Spleen (tissue), 11 donors: ENCODE measurements around the gene TNFSF11. TPM values are rescaled to one million over a fixed set of nuclear protein-coding genes. Genes with fewer than 3 reads are reported as not detected.

Experiments
- DNase-seq: peaks from one replicate; pipeline ENCODE4 v3.0.0-alpha.2; 2020
- H3K27ac ChIP-seq, 8 donors: fragments of 200-600 bp; sonication (generic) in 7 of 8; 1 replicate in 4 of 8; 2 replicates in 4 of 8; pipeline versions ENCODE4 v1.5.0 to v1.8.0; 2016 to 2021; ENCODE audit warnings: inconsistent platforms in 4 of 8, mild to moderate bottlenecking in 4 of 8, moderate library complexity in 1 of 8
- H3K27me3 ChIP-seq, 7 donors: fragments of 200-600 bp; sonication (generic) in 6 of 7; replicated peaks in 1 of 7; 1 replicate in 4 of 7; 2 replicates in 3 of 7; pipeline versions ENCODE4 v1.5.0 to v1.8.0; 2016 to 2021; ENCODE audit warnings: inconsistent platforms in 3 of 7, mild to moderate bottlenecking in 1 of 7
- H3K36me3 ChIP-seq, 6 donors: fragments of 200-600 bp; sonication (generic) in 5 of 6; 1 replicate in 4 of 6; 2 replicates in 2 of 6; pipeline versions ENCODE4 v1.5.0 to v1.8.0; 2016 to 2021; ENCODE audit warnings: inconsistent platforms in 2 of 6
- H3K4me1 ChIP-seq, 6 donors: fragments of 200-600 bp; sonication (generic) in 5 of 6; 1 replicate in 3 of 6; 2 replicates in 3 of 6; pipeline versions ENCODE4 v1.5.0 to v1.8.0; 2016 to 2021; ENCODE audit warnings: inconsistent platforms in 3 of 6
- H3K4me3 ChIP-seq, 8 donors: fragments of 200-600 bp; sonication (generic) in 7 of 8; 1 replicate in 4 of 8; 2 replicates in 4 of 8; pipeline versions ENCODE4 v1.5.0 to v1.8.0; 2016 to 2021; ENCODE audit warnings: inconsistent platforms in 4 of 8, mild to moderate bottlenecking in 4 of 8, moderate library complexity in 2 of 8
- H3K9me3 ChIP-seq, 8 donors: fragments of 200-600 bp; sonication (generic) in 7 of 8; 1 replicate in 4 of 8; 2 replicates in 4 of 8; pipeline versions ENCODE4 v1.5.0 to v1.8.0; 2016 to 2021; ENCODE audit warnings: inconsistent platforms in 4 of 8
- POLR2A ChIP-seq, 3 donors: fragments of 450-650 bp; IDR thresholded peaks; one replicate each; pipeline ENCODE4 v1.5.1; 2017; ENCODE audit warnings: antibody characterized with exemption in 3 of 3, mild to moderate bottlenecking in 1 of 3
- POLR2AphosphoS5 ChIP-seq, 3 donors: sonication (generic); formaldehyde crosslinking; IDR thresholded peaks; one replicate each; pipeline ENCODE4 v1.5.1; 2017; ENCODE audit warnings: antibody characterized with exemption in 3 of 3
- WGBS, 5 donors: extraction: QIAGEN DNeasy Blood & Tissue Kit in 3 of 5; methylation state at CpG; one replicate each; pipeline versions ENCODE4 v1.1.5 to v1.1.7; 2013 to 2018; 5-methylcytosine and 5-hydroxymethylcytosine counted together
- intact Hi-C: fragments of 100-400 bp; cut with DNase I; formaldehyde crosslinking; loops from one replicate; pipeline ENCODE4 v1.15.0; 2023; ENCODE audit warnings: low total_unique reads
- polyA plus RNA-seq, 3 donors: library from polyadenylated mRNA; stranded (reverse); fragments of 200-250 nt; gene quantifications; one replicate each; pipeline ENCODE4 v1.2.1, GENCODE V29; 2013
- total RNA-seq, 7 donors: library from RNA; depleted of rRNA in 3 of 7; stranded (reverse); fragments of >200 nt in 3 of 7; fragmentation: NEBNext Ultra II Directional in 4 of 7; extraction: Animal tissue kit (Norgen Biotek cat#: 25700) in 4 of 7; gene quantifications; one replicate each; pipeline versions ENCODE4 v1.1.0 to v1.2.1, GENCODE V29; 2016 to 2021
- TF ChIP-seq, protein P1 (sequence below), 11 experiments: fragments of 200-600 bp in 7 of 11; fragments of 450-650 bp in 4 of 11; sonication (generic) in 4 of 11; IDR thresholded peaks in 8 of 11; conservative IDR thresholded peaks in 3 of 11; 1 replicate in 7 of 11; 2 replicates in 4 of 11; pipeline versions ENCODE4 v1.4.0 to v1.8.0; 2016 to 2021; ENCODE audit warnings: antibody characterized with exemption in 11 of 11, inconsistent platforms in 4 of 11, mild to moderate bottlenecking in 1 of 11
- donor health status: healthy with polysubstance abuse.
- donor health status: DM: no; HTN: no; CAD: no; lungs with moderate emphysema.
- donor health status: DM: no; HTN: no; CAD: no.
- donor health status: Bipolar disorder and iron deficiency.
- donor health status: healthy.
- donor health status: DM: no; HTN: no; CAD: no.
- donor health status: DM: yes; HTN: yes; CAD: no.

Gene TNFSF11
- total and polyA plus RNA-seq, 10 donors, result 0.32 to 1.4 (median 0.61) TPM; not detected in 1

DNA sequence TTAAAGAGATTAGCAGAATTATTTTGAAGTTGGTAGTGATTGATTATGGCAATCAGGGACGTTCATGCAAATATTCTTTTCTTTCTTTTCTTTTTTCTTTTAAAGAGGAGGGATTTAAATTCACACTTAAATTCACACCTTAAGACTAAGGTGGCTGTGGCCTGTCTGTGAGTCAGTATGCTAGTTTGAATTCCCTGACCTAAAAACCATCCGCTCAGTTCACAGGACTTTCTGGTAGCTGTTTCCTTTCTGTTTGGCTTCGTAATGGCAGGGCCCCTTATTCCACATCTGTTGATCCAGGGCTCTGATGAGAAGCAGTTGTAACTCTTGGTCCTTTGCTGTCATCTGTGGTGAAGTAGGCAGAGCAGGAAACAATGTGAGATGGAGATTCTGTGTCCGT lies 7.5 kb downstream of the TNFSF11 start:
- Histone ChIP-seq H3K27ac (no peak overlapping the region), H3K27me3 (peaks cover 0 to 17% (median 3%) of the 10 kb centered on the region in 7 donors)

DNA sequence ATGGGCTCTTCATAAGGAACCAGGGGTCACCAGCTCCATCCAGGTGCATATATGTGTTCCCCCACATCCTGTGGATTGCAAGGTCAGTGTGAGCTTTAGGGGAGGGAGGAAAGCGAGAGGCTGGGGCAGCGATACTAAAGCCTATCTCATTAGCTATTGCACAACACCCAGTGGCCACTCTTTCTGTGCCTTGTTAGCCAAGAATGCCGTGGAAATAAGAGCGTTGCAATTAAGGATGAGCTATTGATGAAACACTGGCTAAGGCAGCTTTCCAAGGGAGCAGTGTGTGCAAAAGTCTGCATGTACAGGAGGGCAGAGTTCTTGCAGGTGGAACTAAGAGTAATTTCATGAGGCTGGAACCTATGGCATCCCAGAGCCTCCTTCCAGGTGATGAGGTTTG lies 17.6 kb downstream of the TNFSF11 start:
- no peaks in the 10 kb centered on the region for H3K36me3 ChIP-seq
- no peaks in the 10 kb centered on the region for H3K9me3 ChIP-seq
- DNase-seq, result no peak
- no peaks in the 10 kb centered on the region for H3K27me3 ChIP-seq
- TF ChIP-seq POLR2AphosphoS5 (IDR thresholded peaks at IDR 0.05) (no peak), POLR2A (IDR thresholded peaks at IDR 0.05) (no peak)
- TF ChIP-seq, protein P1, sequence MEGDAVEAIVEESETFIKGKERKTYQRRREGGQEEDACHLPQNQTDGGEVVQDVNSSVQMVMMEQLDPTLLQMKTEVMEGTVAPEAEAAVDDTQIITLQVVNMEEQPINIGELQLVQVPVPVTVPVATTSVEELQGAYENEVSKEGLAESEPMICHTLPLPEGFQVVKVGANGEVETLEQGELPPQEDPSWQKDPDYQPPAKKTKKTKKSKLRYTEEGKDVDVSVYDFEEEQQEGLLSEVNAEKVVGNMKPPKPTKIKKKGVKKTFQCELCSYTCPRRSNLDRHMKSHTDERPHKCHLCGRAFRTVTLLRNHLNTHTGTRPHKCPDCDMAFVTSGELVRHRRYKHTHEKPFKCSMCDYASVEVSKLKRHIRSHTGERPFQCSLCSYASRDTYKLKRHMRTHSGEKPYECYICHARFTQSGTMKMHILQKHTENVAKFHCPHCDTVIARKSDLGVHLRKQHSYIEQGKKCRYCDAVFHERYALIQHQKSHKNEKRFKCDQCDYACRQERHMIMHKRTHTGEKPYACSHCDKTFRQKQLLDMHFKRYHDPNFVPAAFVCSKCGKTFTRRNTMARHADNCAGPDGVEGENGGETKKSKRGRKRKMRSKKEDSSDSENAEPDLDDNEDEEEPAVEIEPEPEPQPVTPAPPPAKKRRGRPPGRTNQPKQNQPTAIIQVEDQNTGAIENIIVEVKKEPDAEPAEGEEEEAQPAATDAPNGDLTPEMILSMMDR (IDR thresholded peaks at IDR 0.05 in 8 of 11, conservative IDR thresholded peaks at IDR 0.05 in 3 of 11), result no peak
- peaks cover 0 to 8% (median 0%) of the 10 kb centered on the region in 6 donors for H3K4me1 ChIP-seq
- 81 to 90% (median 82%) methylated on average over 4 of the region's 4 CpGs for WGBS, 5 donors
- H3K4me3 ChIP-seq, result no peak overlapping the region
- H3K27ac ChIP-seq, result no peak overlapping the region
- intact Hi-C loops, result no loop called here

More for the DNA sequence above, 7.5 kb downstream of the TNFSF11 start:
- intact Hi-C loops, result no loop called here
- H3K4me1 ChIP-seq, result no peaks in the 10 kb centered on the region
- no peaks in the 10 kb centered on the region for H3K36me3 ChIP-seq
- no peak for DNase-seq
- H3K9me3 ChIP-seq, result no peaks in the 10 kb centered on the region
- WGBS, 5 donors, result 76 to 84% (median 78%) methylated on average over 4 of the region's 4 CpGs
- TF ChIP-seq POLR2AphosphoS5 (IDR thresholded peaks at IDR 0.05), result no peak
- no peak for TF ChIP-seq POLR2A (IDR thresholded peaks at IDR 0.05)
- TF ChIP-seq, protein P1 (IDR thresholded peaks at IDR 0.05 in 8 of 11, conservative IDR thresholded peaks at IDR 0.05 in 3 of 11), result no peak
- H3K4me3 ChIP-seq, result no peak overlapping the region

DNA sequence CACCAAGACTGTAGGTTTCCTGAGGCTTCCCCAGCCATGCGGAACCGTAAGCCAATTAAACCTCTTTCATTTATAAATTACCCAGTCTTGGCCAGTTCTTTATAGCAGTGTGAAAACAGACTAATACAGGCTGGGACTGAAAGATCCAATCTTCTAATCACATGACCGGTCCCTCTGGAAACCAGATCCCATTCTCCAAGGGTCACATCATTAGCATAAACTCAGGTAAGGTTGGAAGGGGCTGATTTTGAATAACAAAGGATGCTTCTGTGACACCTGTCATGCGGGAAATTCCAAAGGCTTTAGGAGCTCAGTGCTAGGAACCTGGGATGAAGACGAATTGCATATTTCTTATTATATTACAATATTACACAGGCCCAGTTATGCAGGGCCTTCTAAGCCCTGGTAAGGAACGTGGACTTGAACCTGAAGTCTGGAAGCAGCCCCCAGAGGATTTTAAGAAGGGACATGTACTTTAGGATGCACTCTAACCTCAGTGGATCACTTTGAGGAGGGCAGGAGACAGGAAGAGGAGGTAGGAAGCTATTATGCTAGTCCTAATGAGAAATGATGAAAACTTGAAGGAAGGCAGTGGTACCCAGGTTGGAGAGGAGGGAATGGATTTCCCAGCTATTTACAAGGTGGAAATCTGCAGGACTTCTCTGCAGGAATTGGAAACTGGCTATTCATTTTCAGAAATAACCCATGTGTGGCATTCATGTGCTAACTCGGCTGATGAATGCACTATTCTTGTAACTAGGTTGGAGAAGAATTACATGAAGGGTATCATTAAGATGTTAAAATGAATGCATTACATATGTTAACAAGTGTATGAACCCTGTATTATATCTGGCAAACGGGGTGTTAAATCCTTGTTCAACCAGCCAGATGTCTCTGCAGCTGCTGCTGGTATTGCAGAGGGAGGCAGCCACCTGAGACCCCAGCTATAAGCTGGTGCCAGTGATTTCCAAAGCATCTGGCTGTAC lies 19.3 kb downstream of the TNFSF11 start:
- Histone ChIP-seq H3K4me3 (no peak overlapping the region), H3K36me3 (no peaks in the 10 kb centered on the region), H3K4me1 (peaks cover 0 to 8% (median 0%) of the 10 kb centered on the region in 6 donors), H3K27me3 (no peaks in the 10 kb centered on the region), H3K9me3 (no peaks in the 10 kb centered on the region), H3K27ac (no peak overlapping the region)
- intact Hi-C loops, result no loop called here
- 69 to 79% (median 72%) methylated on average over 8 of the region's 8 CpGs for WGBS, 5 donors
- no peak for DNase-seq
- no peak for TF ChIP-seq POLR2A (IDR thresholded peaks at IDR 0.05)
- TF ChIP-seq, protein P1 (IDR thresholded peaks at IDR 0.05 in 8 of 11, conservative IDR thresholded peaks at IDR 0.05 in 3 of 11), result no peak
- TF ChIP-seq POLR2AphosphoS5 (IDR thresholded peaks at IDR 0.05), result no peak
